H1 (cell line): Measurements from ENCODE around the gene PCYT1A. TPM values are rescaled to one million over a fixed set of nuclear protein-coding genes. Genes with fewer than 3 reads are reported as not detected.

ENCODE experiments used
- CTCF ChIA-PET: fragments of 300-600 bp; sonication (Branson Sonifier 250); formaldehyde crosslinking; loops from one replicate; lab custom pipeline; 2021; ENCODE audit not compliant: partially characterized antibody; lab: Charles Lee
- POLR2A ChIA-PET: fragments of 300-600 bp; sonication (Branson Sonifier 250); formaldehyde crosslinking; loops from one replicate; lab custom pipeline; 2021; ENCODE audit warnings: inconsistent platforms; ENCODE audit not compliant: partially characterized antibody; lab: Charles Lee
- DNase-seq, 2 experiments: peaks; one replicate each; pipeline versions ENCODE4 v3.0.0 to v3.0.0-alpha.2; 2010 to 2022; ENCODE audit warnings: low spot score in 2 of 2, low read depth in 1 of 2, mixed read lengths in 1 of 2
- FAIRE-seq: peaks from 2 replicates; lab custom pipeline; 2011; peaks lifted over from hg19 to GRCh38; lab: Jason Lieb, UNC
- H2AFZ ChIP-seq: 2 replicates; pipeline ENCODE4 v1.8.1; 2012; ENCODE audit warnings: low read length, inconsistent platforms
- H2AK5ac ChIP-seq: 2 replicates; pipeline ENCODE4 v1.6.1; 2013; ENCODE audit warnings: low read depth, low read length
- H2BK120ac ChIP-seq: replicated peaks from 2 replicates; pipeline ENCODE3; 2013; ENCODE audit warnings: low read depth, low read length, inconsistent platforms
- H2BK12ac ChIP-seq: 2 replicates; pipeline ENCODE4 v1.6.1; 2013; ENCODE audit warnings: low read depth, low read length
- H2BK15ac ChIP-seq: 2 replicates; pipeline ENCODE4 v1.6.1; 2013; ENCODE audit warnings: low read length
- H2BK20ac ChIP-seq: 2 replicates; pipeline ENCODE4 v1.6.1; 2013; ENCODE audit warnings: low read length
- H2BK5ac ChIP-seq: 2 replicates; pipeline ENCODE4 v1.6.1; 2013; ENCODE audit warnings: low read depth, low read length
- H3K14ac ChIP-seq: 2 replicates; pipeline ENCODE4 v1.6.1; 2013; ENCODE audit warnings: inconsistent platforms; ENCODE audit not compliant: insufficient read length
- H3K18ac ChIP-seq: 2 replicates; pipeline ENCODE4 v1.6.1; 2013; ENCODE audit warnings: low read length; ENCODE audit errors: extremely low read depth
- H3K23ac ChIP-seq: 2 replicates; pipeline ENCODE4 v1.6.1; 2013; ENCODE audit warnings: inconsistent platforms; ENCODE audit not compliant: insufficient read length
- H3K23me2 ChIP-seq: 2 replicates; pipeline ENCODE4 v1.6.1; 2013; ENCODE audit warnings: low read depth, low read length
- H3K27ac ChIP-seq: 2 replicates; pipeline ENCODE4 v1.6.1; 2011; ENCODE audit warnings: low read depth, low read length, inconsistent platforms
- H3K27me3 ChIP-seq, 4 experiments: replicated peaks in 1 of 4; 1 replicate in 1 of 4; 2 replicates in 3 of 4; pipeline versions ENCODE4 v1.6.1 to v1.8.1; 2011 to 2013; ENCODE audit warnings: low read length in 3 of 4, mild to moderate bottlenecking in 3 of 4, inconsistent platforms in 2 of 4, mixed read lengths in 2 of 4, moderate library complexity in 1 of 4; ENCODE audit not compliant: control insufficient read depth in 3 of 4, insufficient read depth in 3 of 4; ENCODE audit errors: extremely low read depth in 1 of 4
- H3K36me3 ChIP-seq, 4 experiments: 2 replicates each; pipeline versions ENCODE4 v1.6.1 to v1.8.1; 2011 to 2013; ENCODE audit warnings: mild to moderate bottlenecking in 4 of 4, low read length in 3 of 4, moderate library complexity in 2 of 4, control low read depth in 1 of 4, inconsistent platforms in 1 of 4; ENCODE audit not compliant: insufficient read depth in 4 of 4, control insufficient read depth in 2 of 4
- H3K4ac ChIP-seq: replicated peaks from 2 replicates; pipeline ENCODE3; 2013; ENCODE audit warnings: low read length, low read depth, mixed read lengths, inconsistent platforms; ENCODE audit not compliant: insufficient read length
- H3K4me1 ChIP-seq, 4 experiments: replicated peaks in 1 of 4; 1 replicate in 1 of 4; 2 replicates in 3 of 4; pipeline versions ENCODE4 v1.6.1 to v1.8.1; 2011 to 2013; ENCODE audit warnings: low read length in 3 of 4, inconsistent platforms in 2 of 4, mixed read lengths in 1 of 4; ENCODE audit not compliant: insufficient read depth in 4 of 4, control insufficient read depth in 3 of 4
- H3K4me2 ChIP-seq, 2 experiments: 2 replicates each; pipeline versions ENCODE4 v1.6.1 to v1.8.1; 2011 to 2013; ENCODE audit warnings: low read depth in 2 of 2, low read length in 2 of 2, control low read depth in 1 of 2, inconsistent platforms in 1 of 2, mild to moderate bottlenecking in 1 of 2; ENCODE audit not compliant: insufficient read depth in 1 of 2
- H3K4me3 ChIP-seq, 4 experiments: fragments of 200-600, 300-600 bp in 1 of 4; sonication (generic), shearing (Covaris generic), sonication (Bioruptor Twin) in 1 of 4; 2 replicates each; pipeline versions ENCODE4 v1.5.1 to v1.8.1; 2011 to 2016; ENCODE audit warnings: low read length in 4 of 4, low read depth in 3 of 4, control low read depth in 2 of 4, inconsistent platforms in 2 of 4, mild to moderate bottlenecking in 2 of 4, mixed read lengths in 1 of 4, moderate library complexity in 1 of 4; ENCODE audit not compliant: insufficient read depth in 2 of 4; ENCODE audit errors: extremely low read depth in 1 of 4
- H3K56ac ChIP-seq: replicated peaks from 2 replicates; pipeline ENCODE3; 2013; ENCODE audit warnings: low read depth, mild to moderate bottlenecking, mixed read lengths, low read length, inconsistent platforms; ENCODE audit not compliant: insufficient read length
- H3K79me1 ChIP-seq: 2 replicates; pipeline ENCODE4 v1.6.1; 2013; ENCODE audit warnings: low read depth, low read length, control low read depth
- H3K79me2 ChIP-seq, 2 experiments: 2 replicates each; pipeline versions ENCODE4 v1.6.1 to v1.8.1; 2012 to 2013; ENCODE audit warnings: low read length in 2 of 2, mild to moderate bottlenecking in 2 of 2, inconsistent platforms in 1 of 2; ENCODE audit not compliant: insufficient read depth in 2 of 2, control insufficient read depth in 1 of 2
- H3K9ac ChIP-seq, 4 experiments: replicated peaks in 1 of 4; 1 replicate in 1 of 4; 2 replicates in 3 of 4; pipeline versions ENCODE4 v1.6.1 to v1.8.1; 2011 to 2013; ENCODE audit warnings: low read depth in 3 of 4, low read length in 3 of 4, control low read depth in 2 of 4, mild to moderate bottlenecking in 2 of 4, moderate library complexity in 2 of 4, inconsistent platforms in 1 of 4; ENCODE audit errors: extremely low read depth in 1 of 4
- H3K9me3 ChIP-seq, 2 experiments: 2 replicates each; pipeline versions ENCODE4 v1.6.1 to v1.8.1; 2012 to 2013; ENCODE audit warnings: mild to moderate bottlenecking in 2 of 2, moderate library complexity in 2 of 2, control low read depth in 1 of 2, inconsistent platforms in 1 of 2, low read depth in 1 of 2, low read length in 1 of 2, mixed read lengths in 1 of 2; ENCODE audit not compliant: insufficient read depth in 2 of 2
- H4K20me1 ChIP-seq, 2 experiments: replicated peaks in 1 of 2; 2 replicates each; pipeline versions ENCODE3 to v1.8.1; 2011 to 2013; ENCODE audit warnings: inconsistent platforms in 2 of 2, low read length in 2 of 2, mild to moderate bottlenecking in 1 of 2; ENCODE audit not compliant: insufficient read depth in 2 of 2, control insufficient read depth in 1 of 2
- H4K5ac ChIP-seq: 2 replicates; pipeline ENCODE4 v1.6.1; 2013; ENCODE audit warnings: low read length, low read depth, mixed read lengths, inconsistent platforms; ENCODE audit not compliant: insufficient read length
- H4K8ac ChIP-seq: 2 replicates; pipeline ENCODE4 v1.8.0; 2013; ENCODE audit warnings: mild to moderate bottlenecking, moderate library complexity, low read length, inconsistent platforms; ENCODE audit not compliant: insufficient read depth; ENCODE audit errors: extremely low read depth
- H4K91ac ChIP-seq: replicated peaks from 2 replicates; pipeline ENCODE3; 2013; ENCODE audit warnings: low read length, mixed read lengths, inconsistent platforms; ENCODE audit not compliant: insufficient read length
- ASH2L ChIP-seq: fragments of 200-600, 300-600 bp; sonication (generic); IDR thresholded peaks from one replicate; pipeline ENCODE4 v1.7.1; 2017; ENCODE audit warnings: low read length
- ATF3 ChIP-seq: IDR thresholded peaks from 2 replicates; pipeline ENCODE4 v1.6.1; 2011; ENCODE audit warnings: low read depth, mild to moderate bottlenecking, low read length; ENCODE audit not compliant: insufficient read depth
- BACH1 ChIP-seq: IDR thresholded peaks from 2 replicates; pipeline ENCODE4 v1.6.1; 2012; ENCODE audit warnings: low read length, improper control_type of control experiment
- CHD2 ChIP-seq: IDR thresholded peaks from 2 replicates; pipeline ENCODE4 v1.6.1; 2012; ENCODE audit warnings: low read length, improper control_type of control experiment
- CTBP2 ChIP-seq: IDR thresholded peaks from 2 replicates; pipeline ENCODE4 v1.7.0; 2011; ENCODE audit warnings: borderline replicate concordance, mild to moderate bottlenecking, moderate library complexity, mixed read lengths, low read length; ENCODE audit not compliant: insufficient read depth, insufficient read length
- GABPA ChIP-seq: IDR thresholded peaks from 2 replicates; pipeline ENCODE4 v1.6.1; 2011; ENCODE audit warnings: mild to moderate bottlenecking, low read length, moderate library complexity, borderline replicate concordance; ENCODE audit not compliant: insufficient read depth
- HDAC2 ChIP-seq, 2 experiments: fragments of 300-600 bp in 1 of 2; sonication (generic) in 1 of 2; IDR thresholded peaks; 2 replicates each; pipeline ENCODE4 v1.6.1; 2011 to 2012; ENCODE audit warnings: low read depth in 2 of 2, low read length in 2 of 2, mild to moderate bottlenecking in 2 of 2, moderate library complexity in 2 of 2, borderline replicate concordance in 1 of 2, inconsistent platforms in 1 of 2
- KDM4A ChIP-seq: IDR thresholded peaks from one replicate; pipeline ENCODE4 v1.7.1; 2012; ENCODE audit warnings: low read depth, mild to moderate bottlenecking, moderate library complexity, low read length, inconsistent platforms; ENCODE audit not compliant: severe bottlenecking
- POLR2A ChIP-seq, 2 experiments: IDR thresholded peaks; 1 replicate in 1 of 2; 2 replicates in 1 of 2; pipeline ENCODE4 v1.6.1; 2011; ENCODE audit warnings: low read depth in 2 of 2, low read length in 2 of 2, mild to moderate bottlenecking in 2 of 2; ENCODE audit errors: control extremely low read depth in 1 of 2
- RNF2 ChIP-seq: fragments of 200-900, 300-1000 bp; sonication (generic); IDR thresholded peaks from 2 replicates; pipeline ENCODE4 v1.7.1; 2016; ENCODE audit warnings: borderline replicate concordance, low read depth, mild to moderate bottlenecking, antibody characterized with exemption, low read length; ENCODE audit not compliant: poor library complexity, severe bottlenecking; ENCODE audit errors: missing control alignments
- SIN3A ChIP-seq, 2 experiments: IDR thresholded peaks in 1 of 2; conservative IDR thresholded peaks in 1 of 2; 2 replicates each; pipeline ENCODE4 v1.6.1; 2011 to 2012; ENCODE audit warnings: low read length in 2 of 2, improper control_type of control experiment in 1 of 2, low read depth in 1 of 2, mild to moderate bottlenecking in 1 of 2
- SP2 ChIP-seq: IDR thresholded peaks from 2 replicates; pipeline ENCODE4 v1.6.1; 2012; ENCODE audit warnings: mild to moderate bottlenecking, low read length, inconsistent platforms
- TAF7 ChIP-seq: optimal IDR thresholded peaks from 2 replicates; pipeline ENCODE3; 2011; ENCODE audit warnings: low read depth, mild to moderate bottlenecking, inconsistent platforms, low read length, moderate library complexity, borderline replicate concordance
- WGBS, 2 experiments: shearing (Covaris generic) in 1 of 2; methylation state at CpG; one replicate each; pipeline versions ENCODE4 v1.1.6 to v1.1.7; 2013 to 2015; ENCODE audit warnings: low lambda C conversion rate in 2 of 2, mixed read lengths in 2 of 2, inconsistent platforms in 1 of 2, low coverage in 1 of 2, missing lambda C conversion rate in 1 of 2; ENCODE audit not compliant: insufficient replicate concordance in 2 of 2, insufficient coverage in 1 of 2, insufficient read length in 1 of 2; ENCODE audit errors: extremely low coverage in 1 of 2, missing lambda C conversion rate in 1 of 2; 5-methylcytosine and 5-hydroxymethylcytosine counted together
- polyA plus RNA-seq, 7 experiments: library from polyadenylated mRNA; depleted of rRNA in 3 of 7; stranded (reverse) in 5 of 7; unstranded in 2 of 7; fragments of >200 nt in 5 of 7; fragments of 200-250 nt in 2 of 7; gene quantifications; 1 replicate in 5 of 7; 2 replicates in 1 of 7; 4 replicates in 1 of 7; pipeline versions ENCODE4 v1.2.1 to v1.2.3, GENCODE V29; 2011 to 2013; ENCODE audit warnings: missing spikeins in 2 of 7, mixed read lengths in 2 of 7
- total RNA-seq: library from RNA; stranded (reverse); fragmentation: NEBNext Ultra II Directional; extraction: Animal tissue kit (Norgen Biotek cat#: 25700); gene quantifications from 2 replicates; pipeline ENCODE4 v1.2.1, GENCODE V29; 2021

PCYT1A gene
- total and polyA plus RNA-seq, 2 of the 8 experiments (the other 6 are each of a cell fraction or from before 2014, with no cell fraction given), result 19.9 to 31.8 TPM

- H3K9me3 ChIP-seq, result no peaks in the 10 kb centered on the region
- ChIA-PET POLR2A (interaction anchor here (0.6 kb wide), 1 partner anchor 16 kb away, joined by 3 read pairs; no protein-coding TSS in a partner anchor), CTCF (interaction anchor here (0.8 to 1.5 kb wide), 3 partner anchors 17 to 36 kb away, joined by 3 read pairs; no protein-coding TSS in a partner anchor)
- H3K4ac ChIP-seq, result no peak overlapping the region
- peaks cover 0 to 7% (median 2%) of the 10 kb centered on the region in 4 experiments; a peak in 1 of 8 replicates for H3K36me3 ChIP-seq
- H4K20me1 ChIP-seq, result no peaks in the 10 kb centered on the region
- H2BK20ac ChIP-seq, result no peak overlapping the region
- H4K8ac ChIP-seq, result no peak overlapping the region
- H2BK12ac ChIP-seq, result no peak overlapping the region
- H2BK5ac ChIP-seq, result no peak overlapping the region
- H3K23me2 ChIP-seq, result no peaks in the 10 kb centered on the region
- H4K5ac ChIP-seq, result no peak overlapping the region
- no peak overlapping the region for H4K91ac ChIP-seq
- no peak overlapping the region for H3K9ac ChIP-seq
- no peak for DNase-seq
- no peaks in the 10 kb centered on the region for H3K79me2 ChIP-seq
- H2AK5ac ChIP-seq, result no peak overlapping the region
- no peaks in the 10 kb centered on the region for H3K27me3 ChIP-seq
- WGBS, 2 experiments, result 87% methylated on average over 8 of the region's 8 CpGs; no CpG with 5 or more reads in 1 of the 2 experiments
- H3K56ac ChIP-seq, result no peak overlapping the region
- no peak overlapping the region for H2AFZ ChIP-seq
- no peak overlapping the region for H3K14ac ChIP-seq
- no peak overlapping the region for H3K27ac ChIP-seq
- no peaks in the 10 kb centered on the region for H3K79me1 ChIP-seq
- H3K18ac ChIP-seq, result no peak overlapping the region
- no peak overlapping the region for H3K23ac ChIP-seq
- no peak for FAIRE-seq
- H2BK120ac ChIP-seq, result no peak overlapping the region
- H3K4me3 ChIP-seq, result no peak overlapping the region
- no peak overlapping the region for H2BK15ac ChIP-seq
- no peak overlapping the region for H3K4me2 ChIP-seq
- no peaks in the 10 kb centered on the region for H3K4me1 ChIP-seq
- no peak for TF ChIP-seq SIN3A (conservative IDR thresholded peaks at IDR 0.05 in 1 of 2, IDR thresholded peaks at IDR 0.05 in 1 of 2; ENCODE audit: low read depth in 1 of 2, low read length in 2 of 2)
- no peak for TF ChIP-seq CHD2
- TF ChIP-seq BACH1, result no peak
- TF ChIP-seq CTBP2, result no peak
- TF ChIP-seq ATF3, result no peak
- no peak for TF ChIP-seq SP2
- TF ChIP-seq RNF2, result no peak
- no peak for TF ChIP-seq TAF7
- no peak for TF ChIP-seq ASH2L
- no peak for TF ChIP-seq POLR2A (IDR thresholded peaks at IDR 0.05; ENCODE audit: control extremely low read depth in 1 of 2, low read depth in 2 of 2, low read length in 2 of 2)
- no peak for TF ChIP-seq KDM4A
- no peak for TF ChIP-seq GABPA
- TF ChIP-seq HDAC2 (IDR thresholded peaks at IDR 0.05; ENCODE audit: borderline replicate concordance in 1 of 2, low read depth in 2 of 2, low read length in 2 of 2), result no peak
These were observed 54.7 kb downstream of the PCYT1A start for GRCh38 chr3:196232882-196233251.
